Gastroesophageal sphincter (tissue), 3 donors: ENCODE measurements around the gene ARSJ.

Source experiments
- EP300 ChIP-seq: sonication (generic); formaldehyde crosslinking; IDR thresholded peaks from one replicate; pipeline ENCODE4 v1.6.1; 2017; ENCODE audit warnings: antibody characterized with exemption, mild to moderate bottlenecking
- POLR2A ChIP-seq, 2 donors: fragments of 450-650 bp; IDR thresholded peaks; one replicate each; pipeline ENCODE4 v1.6.1; 2017; ENCODE audit warnings: antibody characterized with exemption in 2 of 2, mild to moderate bottlenecking in 2 of 2, moderate library complexity in 1 of 2
- TF ChIP-seq, protein P1 (sequence below), 4 experiments: fragments of 200-600 bp in 2 of 4; fragments of 450-650 bp in 2 of 4; sonication (generic) in 1 of 4; IDR thresholded peaks; one replicate each; pipeline ENCODE4 v1.5.1; 2017 to 2019; ENCODE audit warnings: antibody characterized with exemption in 4 of 4, mild to moderate bottlenecking in 2 of 4, moderate library complexity in 2 of 4

DNA sequence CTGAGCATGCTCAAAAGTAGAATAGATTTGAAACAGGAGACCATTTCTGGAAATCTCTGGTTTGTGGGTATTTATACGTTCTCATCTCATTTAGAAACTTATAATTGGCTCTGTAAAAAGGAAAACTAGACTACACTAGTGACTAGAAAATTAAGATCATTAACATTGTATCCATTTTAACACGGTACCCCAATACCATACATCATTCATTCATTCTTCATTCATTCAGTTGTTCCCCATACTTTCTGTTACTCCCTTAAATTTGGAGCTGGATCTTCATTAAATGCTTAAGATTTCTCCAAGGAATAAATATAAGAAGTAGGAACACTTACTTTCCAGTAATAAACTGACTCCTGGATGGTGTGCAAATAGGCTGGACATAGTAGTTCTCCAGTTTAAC is 1.3 kb downstream of the ARSJ start:
- TF ChIP-seq, protein P1, sequence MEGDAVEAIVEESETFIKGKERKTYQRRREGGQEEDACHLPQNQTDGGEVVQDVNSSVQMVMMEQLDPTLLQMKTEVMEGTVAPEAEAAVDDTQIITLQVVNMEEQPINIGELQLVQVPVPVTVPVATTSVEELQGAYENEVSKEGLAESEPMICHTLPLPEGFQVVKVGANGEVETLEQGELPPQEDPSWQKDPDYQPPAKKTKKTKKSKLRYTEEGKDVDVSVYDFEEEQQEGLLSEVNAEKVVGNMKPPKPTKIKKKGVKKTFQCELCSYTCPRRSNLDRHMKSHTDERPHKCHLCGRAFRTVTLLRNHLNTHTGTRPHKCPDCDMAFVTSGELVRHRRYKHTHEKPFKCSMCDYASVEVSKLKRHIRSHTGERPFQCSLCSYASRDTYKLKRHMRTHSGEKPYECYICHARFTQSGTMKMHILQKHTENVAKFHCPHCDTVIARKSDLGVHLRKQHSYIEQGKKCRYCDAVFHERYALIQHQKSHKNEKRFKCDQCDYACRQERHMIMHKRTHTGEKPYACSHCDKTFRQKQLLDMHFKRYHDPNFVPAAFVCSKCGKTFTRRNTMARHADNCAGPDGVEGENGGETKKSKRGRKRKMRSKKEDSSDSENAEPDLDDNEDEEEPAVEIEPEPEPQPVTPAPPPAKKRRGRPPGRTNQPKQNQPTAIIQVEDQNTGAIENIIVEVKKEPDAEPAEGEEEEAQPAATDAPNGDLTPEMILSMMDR (IDR thresholded peaks at IDR 0.05) = no peak
- no peak for TF ChIP-seq EP300
- no peak for TF ChIP-seq POLR2A (IDR thresholded peaks at IDR 0.05)
